ENCODE data around the gene CAMK2G. TPM values are rescaled to one million over a fixed set of nuclear protein-coding genes. Genes with fewer than 3 reads are reported as not detected.

The CAMK2G gene
- total RNA-seq, 1 experiment from 2014 or later: 58.9 TPM

DNA sequence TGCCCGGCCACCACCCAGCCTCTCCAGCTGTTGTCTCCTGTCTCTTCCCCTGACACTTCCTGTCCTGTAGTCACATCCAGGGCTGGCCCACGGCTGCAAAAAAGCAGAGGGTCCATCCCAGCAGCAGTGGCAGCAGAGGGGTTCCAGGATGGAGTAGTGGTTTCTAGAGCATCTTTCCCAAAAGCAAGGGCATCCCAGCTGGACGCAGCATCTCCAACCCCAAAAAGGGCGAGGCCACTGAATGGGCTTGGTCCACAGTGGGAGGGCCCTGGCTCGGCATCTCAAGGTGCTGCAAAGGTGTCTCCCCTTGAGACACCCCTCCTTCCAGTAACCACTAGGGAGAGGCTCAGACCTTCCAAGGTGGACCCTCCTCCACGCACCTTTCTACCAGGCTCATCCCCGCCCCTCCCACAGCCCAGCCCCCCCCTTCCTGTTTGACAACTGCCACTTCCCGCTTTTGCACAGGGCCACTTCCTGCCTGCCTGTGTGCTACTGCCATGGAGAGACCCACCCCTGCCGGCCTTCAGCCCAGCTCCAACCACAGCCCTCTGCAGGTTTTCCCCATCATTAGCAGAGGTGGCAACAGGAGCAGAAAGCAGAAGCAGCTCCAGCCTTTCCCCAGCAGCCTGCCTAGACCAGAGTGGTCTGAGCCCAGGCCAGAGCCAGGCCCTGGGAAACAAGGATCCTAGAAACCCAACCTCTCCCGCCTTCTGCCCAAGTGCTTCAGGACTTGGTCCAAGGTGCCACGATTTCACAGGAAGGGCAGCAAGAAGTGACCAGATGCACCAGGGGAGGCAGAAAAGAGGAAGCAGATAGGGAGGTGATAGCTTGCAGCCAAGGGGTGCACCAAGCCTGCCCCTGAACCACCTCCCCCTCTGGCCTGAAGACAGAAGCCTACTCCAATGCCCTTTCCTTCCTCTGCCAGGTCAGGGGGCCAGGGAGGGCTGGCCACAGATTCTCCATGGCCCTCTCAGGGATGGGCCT lies 8.6 kb downstream of the CAMK2G start:
- CTCF ChIA-PET: no interaction called here
- no TSS peak for BruUV-seq (replicated peaks)
- no peak for DNase-seq
- TF ChIP-seq, protein P1, sequence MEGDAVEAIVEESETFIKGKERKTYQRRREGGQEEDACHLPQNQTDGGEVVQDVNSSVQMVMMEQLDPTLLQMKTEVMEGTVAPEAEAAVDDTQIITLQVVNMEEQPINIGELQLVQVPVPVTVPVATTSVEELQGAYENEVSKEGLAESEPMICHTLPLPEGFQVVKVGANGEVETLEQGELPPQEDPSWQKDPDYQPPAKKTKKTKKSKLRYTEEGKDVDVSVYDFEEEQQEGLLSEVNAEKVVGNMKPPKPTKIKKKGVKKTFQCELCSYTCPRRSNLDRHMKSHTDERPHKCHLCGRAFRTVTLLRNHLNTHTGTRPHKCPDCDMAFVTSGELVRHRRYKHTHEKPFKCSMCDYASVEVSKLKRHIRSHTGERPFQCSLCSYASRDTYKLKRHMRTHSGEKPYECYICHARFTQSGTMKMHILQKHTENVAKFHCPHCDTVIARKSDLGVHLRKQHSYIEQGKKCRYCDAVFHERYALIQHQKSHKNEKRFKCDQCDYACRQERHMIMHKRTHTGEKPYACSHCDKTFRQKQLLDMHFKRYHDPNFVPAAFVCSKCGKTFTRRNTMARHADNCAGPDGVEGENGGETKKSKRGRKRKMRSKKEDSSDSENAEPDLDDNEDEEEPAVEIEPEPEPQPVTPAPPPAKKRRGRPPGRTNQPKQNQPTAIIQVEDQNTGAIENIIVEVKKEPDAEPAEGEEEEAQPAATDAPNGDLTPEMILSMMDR (IDR thresholded peaks at IDR 0.05; ENCODE audit: unreplicated experiment): no peak
- Mint-ChIP-seq H3K4me3 (ENCODE audit: low read depth, unreplicated experiment) (no peak overlapping the region), H3K27me3 (ENCODE audit: unreplicated experiment) (no peaks in the 10 kb centered on the region), H3K36me3 (ENCODE audit: insufficient read depth, unreplicated experiment) (peaks cover 28% of the 10 kb centered on the region), H3K4me1 (ENCODE audit: low read depth, unreplicated experiment) (peaks cover 7% of the 10 kb centered on the region), H3K27ac (ENCODE audit: unreplicated experiment) (no peak overlapping the region), H3K9me3 (ENCODE audit: low read depth, unreplicated experiment) (no peaks in the 10 kb centered on the region)
- intact Hi-C loops (cut with micrococcal nuclease; ENCODE audit: unreplicated experiment): no loop called here

DNA sequence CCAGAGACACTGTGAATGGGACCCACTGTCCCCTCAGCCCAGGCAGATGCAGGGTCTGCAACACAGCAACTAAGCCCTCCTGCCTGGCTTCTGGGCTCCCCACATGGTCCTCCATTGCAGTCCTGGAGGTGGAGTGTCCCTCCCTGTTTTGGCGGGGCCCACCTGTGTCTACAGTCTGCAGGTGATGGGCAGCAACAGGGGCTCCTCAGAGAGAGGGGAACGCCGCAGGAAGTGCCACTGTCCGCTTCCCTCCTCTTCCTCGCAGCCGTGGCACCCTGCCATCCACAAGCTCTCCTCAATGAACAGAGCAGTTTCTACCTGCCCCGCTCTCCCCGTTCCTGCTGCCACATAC lies 9.3 kb downstream of the CAMK2G start:
- H3K9me3 Mint-ChIP-seq (ENCODE audit: low read depth, unreplicated experiment): no peaks in the 10 kb centered on the region
- H3K4me3 Mint-ChIP-seq (ENCODE audit: low read depth, unreplicated experiment): no peak overlapping the region
- peaks cover 34% of the 10 kb centered on the region for H3K36me3 Mint-ChIP-seq (ENCODE audit: insufficient read depth, unreplicated experiment)
- intact Hi-C loops (cut with micrococcal nuclease; ENCODE audit: unreplicated experiment): no loop called here
- TF ChIP-seq, protein P1 (IDR thresholded peaks at IDR 0.05; ENCODE audit: unreplicated experiment): no peak
- no peak overlapping the region for H3K27ac Mint-ChIP-seq (ENCODE audit: unreplicated experiment)
- DNase-seq: no peak
- BruUV-seq (replicated peaks): no TSS peak
- no peaks in the 10 kb centered on the region for H3K27me3 Mint-ChIP-seq (ENCODE audit: unreplicated experiment)
- H3K4me1 Mint-ChIP-seq (ENCODE audit: low read depth, unreplicated experiment): peaks cover under 1% of the 10 kb centered on the region
- CTCF ChIA-PET: no interaction called here

DNA sequence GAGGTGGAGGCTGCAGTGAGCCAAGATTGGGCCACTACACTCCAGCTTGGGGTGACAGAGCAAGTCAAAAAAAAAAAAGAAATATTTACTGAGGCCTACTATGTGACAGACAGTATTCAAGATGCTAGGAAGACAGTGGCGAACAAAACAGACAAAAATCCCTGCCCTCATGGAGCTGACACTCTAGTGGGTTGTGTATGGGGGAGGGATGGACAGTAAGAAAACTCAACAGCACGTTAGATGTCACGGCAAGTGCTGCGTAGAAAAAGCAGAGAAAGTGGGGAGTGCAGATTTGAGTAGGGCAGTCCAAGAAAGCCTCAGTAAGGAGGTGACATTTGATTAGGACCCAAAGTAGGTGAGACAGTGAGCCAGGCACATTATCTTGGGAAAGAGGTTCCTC lies 10.1 kb downstream of the CAMK2G start:
- no peaks in the 10 kb centered on the region for H3K9me3 Mint-ChIP-seq (ENCODE audit: low read depth, unreplicated experiment)
- no peak overlapping the region for H3K27ac Mint-ChIP-seq (ENCODE audit: unreplicated experiment)
- no TSS peak for BruUV-seq (replicated peaks)
- no peak for DNase-seq
- CTCF ChIA-PET: interaction anchor here (1.3 kb wide), 1 partner anchor 15 kb away, joined by 3 read pairs; no protein-coding TSS in a partner anchor
- intact Hi-C loops (cut with micrococcal nuclease; ENCODE audit: unreplicated experiment): no loop called here
- TF ChIP-seq, protein P1 (IDR thresholded peaks at IDR 0.05; ENCODE audit: unreplicated experiment): no peak
- no peaks in the 10 kb centered on the region for H3K27me3 Mint-ChIP-seq (ENCODE audit: unreplicated experiment)
- H3K4me1 Mint-ChIP-seq (ENCODE audit: low read depth, unreplicated experiment): no peaks in the 10 kb centered on the region
- H3K36me3 Mint-ChIP-seq (ENCODE audit: insufficient read depth, unreplicated experiment): peaks cover 43% of the 10 kb centered on the region
- H3K4me3 Mint-ChIP-seq (ENCODE audit: low read depth, unreplicated experiment): no peak overlapping the region

DNA sequence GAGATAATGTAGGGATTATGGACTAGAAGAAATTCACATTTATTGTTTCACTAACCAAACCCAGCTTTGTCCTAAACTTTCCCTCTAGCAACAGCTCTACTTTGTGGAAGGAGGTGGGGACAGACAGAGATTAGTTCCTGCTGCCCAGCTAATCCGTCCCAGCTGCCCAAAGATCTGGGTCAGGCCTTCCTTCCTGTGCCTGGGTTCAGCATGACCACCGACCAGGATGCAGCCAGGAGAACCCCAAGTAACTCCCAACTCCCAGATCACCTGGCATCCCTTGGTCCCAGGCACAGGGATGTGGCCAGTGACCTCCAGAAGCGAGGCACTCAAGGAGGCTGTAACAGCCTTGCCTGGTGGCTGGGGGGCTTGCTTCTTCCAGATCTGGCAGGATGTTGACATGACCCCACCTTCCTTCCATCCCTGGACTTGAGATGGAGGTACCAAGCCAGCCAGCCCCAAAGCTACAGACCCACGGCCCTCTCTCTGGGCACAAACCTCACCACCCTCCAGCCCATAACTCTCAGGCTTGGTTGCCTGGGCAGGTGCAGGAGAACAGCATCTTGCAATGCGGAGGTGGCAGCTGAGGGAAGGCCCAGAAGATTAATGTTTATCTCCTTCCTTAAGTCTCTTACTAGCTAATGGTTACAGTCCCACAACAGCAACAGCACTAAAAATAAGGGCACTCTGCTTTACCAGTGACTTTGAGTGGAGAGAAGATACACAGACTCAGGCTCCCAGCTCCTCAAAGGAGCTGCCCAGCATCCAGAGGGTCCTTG lies 11.1 kb downstream of the CAMK2G start:
- CTCF ChIA-PET: interaction anchor here (0.8 to 1.3 kb wide), 2 partner anchors 16 to 162 kb away, joined by 3 to 5 read pairs; no protein-coding TSS in a partner anchor

More for the DNA sequence above, 11.1 kb downstream of the CAMK2G start:
- H3K36me3 Mint-ChIP-seq (ENCODE audit: insufficient read depth, unreplicated experiment): peaks cover 47% of the 10 kb centered on the region
- BruUV-seq (replicated peaks): no TSS peak
- no peak for DNase-seq
- TF ChIP-seq, protein P1 (IDR thresholded peaks at IDR 0.05; ENCODE audit: unreplicated experiment): no peak
- H3K4me1 Mint-ChIP-seq (ENCODE audit: low read depth, unreplicated experiment): no peaks in the 10 kb centered on the region
- intact Hi-C loops (cut with micrococcal nuclease; ENCODE audit: unreplicated experiment): no loop called here
- no peaks in the 10 kb centered on the region for H3K27me3 Mint-ChIP-seq (ENCODE audit: unreplicated experiment)
- H3K27ac Mint-ChIP-seq (ENCODE audit: unreplicated experiment): no peak overlapping the region
- H3K4me3 Mint-ChIP-seq (ENCODE audit: low read depth, unreplicated experiment): no peak overlapping the region
- H3K9me3 Mint-ChIP-seq (ENCODE audit: low read depth, unreplicated experiment): no peaks in the 10 kb centered on the region
